ENCODE data around the gene RUSC1.

Gene RUSC1

DNA sequence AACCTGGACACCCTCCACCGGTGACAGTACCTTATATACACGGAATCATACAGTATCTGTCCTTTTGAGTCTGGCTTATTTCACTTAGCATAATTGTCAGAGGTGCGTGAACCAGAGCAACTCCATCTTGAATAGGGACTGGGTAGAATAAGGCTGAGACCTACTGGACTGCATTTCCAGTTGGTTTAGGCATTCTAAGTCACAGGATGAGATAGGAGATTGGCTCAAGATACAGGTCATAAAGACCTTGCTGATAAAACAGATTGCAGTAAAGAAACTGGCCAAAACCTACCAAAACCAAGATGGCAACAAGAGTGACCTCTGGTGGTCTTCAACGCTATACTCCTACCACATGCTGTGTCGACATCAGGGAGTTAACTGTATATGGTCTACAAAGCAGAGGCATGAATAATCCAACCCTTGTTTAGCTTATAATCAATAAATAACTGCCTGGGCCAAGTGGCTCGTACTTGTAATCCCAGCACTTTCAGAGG lies 13.4 kb upstream of the RUSC1 start:
- Histone ChIP-seq H3K4me1 (ENCODE audit: insufficient read depth, low read length) (peaks cover 38% of the 10 kb centered on the region), H3K9me3 (ENCODE audit: insufficient read depth, low read length, severe bottlenecking) (no peaks in the 10 kb centered on the region), H3K9ac (ENCODE audit: low read depth, low read length) (peak overlapping the region; percentile 73), H2AFZ (ENCODE audit: low read depth, low read length) (no peak overlapping the region; the same call in 1 of the 2 replicates), H3K36me3 (ENCODE audit: insufficient read depth, low read length) (peaks cover 23% of the 10 kb centered on the region), H4K20me1 (ENCODE audit: insufficient read depth, low read length) (peaks cover 13% of the 10 kb centered on the region; the same call in 1 of the 2 replicates), H3K79me2 (ENCODE audit: insufficient read depth, low read length) (peaks cover 36% of the 10 kb centered on the region), H3K27me3 (ENCODE audit: insufficient read depth, low read length, poor library complexity) (no peaks in the 10 kb centered on the region), H3K4me2 (ENCODE audit: insufficient read depth, low read length) (peak overlapping the region; percentile 73), H3K4me3 (ENCODE audit: low read depth in 1 of 2, low read length in 2 of 2) (no peak overlapping the region), H3K27ac (ENCODE audit: low read length) (peak overlapping the region; percentile 82)
- ATAC-seq (ENCODE audit: insufficient read depth, low read depth) = no peak
- peak; percentile 42 for DNase-seq
- TF ChIP-seq, protein P1, sequence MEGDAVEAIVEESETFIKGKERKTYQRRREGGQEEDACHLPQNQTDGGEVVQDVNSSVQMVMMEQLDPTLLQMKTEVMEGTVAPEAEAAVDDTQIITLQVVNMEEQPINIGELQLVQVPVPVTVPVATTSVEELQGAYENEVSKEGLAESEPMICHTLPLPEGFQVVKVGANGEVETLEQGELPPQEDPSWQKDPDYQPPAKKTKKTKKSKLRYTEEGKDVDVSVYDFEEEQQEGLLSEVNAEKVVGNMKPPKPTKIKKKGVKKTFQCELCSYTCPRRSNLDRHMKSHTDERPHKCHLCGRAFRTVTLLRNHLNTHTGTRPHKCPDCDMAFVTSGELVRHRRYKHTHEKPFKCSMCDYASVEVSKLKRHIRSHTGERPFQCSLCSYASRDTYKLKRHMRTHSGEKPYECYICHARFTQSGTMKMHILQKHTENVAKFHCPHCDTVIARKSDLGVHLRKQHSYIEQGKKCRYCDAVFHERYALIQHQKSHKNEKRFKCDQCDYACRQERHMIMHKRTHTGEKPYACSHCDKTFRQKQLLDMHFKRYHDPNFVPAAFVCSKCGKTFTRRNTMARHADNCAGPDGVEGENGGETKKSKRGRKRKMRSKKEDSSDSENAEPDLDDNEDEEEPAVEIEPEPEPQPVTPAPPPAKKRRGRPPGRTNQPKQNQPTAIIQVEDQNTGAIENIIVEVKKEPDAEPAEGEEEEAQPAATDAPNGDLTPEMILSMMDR (IDR thresholded peaks at IDR 0.05; ENCODE audit: borderline replicate concordance, extremely low read depth, low read length, poor library complexity, severe bottlenecking) = peak; percentile 62
- no peak for TF ChIP-seq EZH2 (IDR thresholded peaks at IDR 0.05; ENCODE audit: borderline replicate concordance, low read depth, low read length, severe bottlenecking)

DNA sequence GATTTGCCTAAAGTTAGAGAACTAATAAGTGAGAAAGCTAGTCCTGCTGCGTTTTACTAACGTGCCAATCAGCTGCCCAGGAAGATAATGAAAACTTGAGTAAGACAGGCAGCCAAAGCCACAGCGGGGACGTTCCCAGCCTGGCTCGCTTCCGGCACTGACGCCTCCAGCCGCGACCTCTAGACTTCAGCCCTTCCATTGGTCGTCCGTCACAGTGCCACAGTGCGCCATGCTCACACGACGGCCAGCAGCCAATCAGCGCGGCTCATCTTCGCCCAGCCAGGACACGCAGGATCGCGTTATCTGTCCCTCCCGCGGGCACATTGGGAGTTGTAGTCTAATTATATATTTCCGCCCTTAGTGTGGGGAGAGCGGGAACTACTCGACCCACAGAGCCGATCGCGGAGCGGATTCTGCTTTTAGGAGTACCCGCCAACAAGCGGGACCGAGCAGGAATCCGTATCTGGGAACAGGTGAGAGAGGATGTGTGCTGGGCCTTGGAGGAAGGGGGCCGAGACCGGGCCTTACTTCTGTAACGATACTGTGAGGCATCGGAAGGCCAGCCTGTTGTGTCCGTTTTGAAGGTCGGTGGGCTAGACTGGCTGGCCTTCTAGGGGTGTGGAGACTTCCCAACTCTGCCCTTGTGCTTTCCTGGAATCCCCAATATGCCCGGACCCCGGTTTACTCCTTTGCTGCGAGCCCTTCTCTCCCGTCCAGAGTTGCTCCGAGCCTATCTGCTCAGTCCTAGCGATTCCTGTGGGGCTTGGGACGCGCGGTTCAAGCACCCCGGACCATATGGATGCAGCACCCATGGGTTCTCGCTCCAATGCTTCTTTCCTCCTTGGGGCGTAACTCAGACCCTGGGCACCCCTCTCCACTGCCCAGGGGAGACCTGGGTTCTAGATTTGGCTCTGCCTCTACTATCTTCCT lies 11.9 kb upstream of the RUSC1 start, which contains the start of gene FDPS:
FDPS (plus strand) TSS at position 374 of the 930 bp plus-strand sequence. CDS start 924 bp downstream, outside the sequence.
- peak; percentile 97 for ATAC-seq (ENCODE audit: insufficient read depth, low read depth)
- peaks cover 38% of the 10 kb centered on the region for H3K36me3 ChIP-seq (ENCODE audit: insufficient read depth, low read length)
- H4K20me1 ChIP-seq (ENCODE audit: insufficient read depth, low read length) = peaks cover 22% of the 10 kb centered on the region; the same call in 1 of the 2 replicates
- H3K27me3 ChIP-seq (ENCODE audit: insufficient read depth, low read length, poor library complexity) = no peaks in the 10 kb centered on the region
- H3K27ac ChIP-seq (ENCODE audit: low read length) = peak within 1 kb of the TSS; percentile 89
- peak within 1 kb of the TSS; percentile 73 for H3K9ac ChIP-seq (ENCODE audit: low read depth, low read length)
- H3K9me3 ChIP-seq (ENCODE audit: insufficient read depth, low read length, severe bottlenecking) = no peaks in the 10 kb centered on the region
- H2AFZ ChIP-seq (ENCODE audit: low read depth, low read length) = peak within 1 kb of the TSS; percentile 73
- peaks cover 47% of the 10 kb centered on the region for H3K4me1 ChIP-seq (ENCODE audit: insufficient read depth, low read length)
- peaks cover 49% of the 10 kb centered on the region for H3K79me2 ChIP-seq (ENCODE audit: insufficient read depth, low read length)
- H3K4me3 ChIP-seq (ENCODE audit: low read depth in 1 of 2, low read length in 2 of 2) = peak within 1 kb of the TSS; percentile 56 to 75
- peak within 1 kb of the TSS; percentile 73 for H3K4me2 ChIP-seq (ENCODE audit: insufficient read depth, low read length)
- no peak for TF ChIP-seq EZH2 (IDR thresholded peaks at IDR 0.05; ENCODE audit: borderline replicate concordance, low read depth, low read length, severe bottlenecking)
- TF ChIP-seq, protein P1 (IDR thresholded peaks at IDR 0.05; ENCODE audit: borderline replicate concordance, extremely low read depth, low read length, poor library complexity, severe bottlenecking) = no peak
- DNase-seq = peak; percentile 99

DNA sequence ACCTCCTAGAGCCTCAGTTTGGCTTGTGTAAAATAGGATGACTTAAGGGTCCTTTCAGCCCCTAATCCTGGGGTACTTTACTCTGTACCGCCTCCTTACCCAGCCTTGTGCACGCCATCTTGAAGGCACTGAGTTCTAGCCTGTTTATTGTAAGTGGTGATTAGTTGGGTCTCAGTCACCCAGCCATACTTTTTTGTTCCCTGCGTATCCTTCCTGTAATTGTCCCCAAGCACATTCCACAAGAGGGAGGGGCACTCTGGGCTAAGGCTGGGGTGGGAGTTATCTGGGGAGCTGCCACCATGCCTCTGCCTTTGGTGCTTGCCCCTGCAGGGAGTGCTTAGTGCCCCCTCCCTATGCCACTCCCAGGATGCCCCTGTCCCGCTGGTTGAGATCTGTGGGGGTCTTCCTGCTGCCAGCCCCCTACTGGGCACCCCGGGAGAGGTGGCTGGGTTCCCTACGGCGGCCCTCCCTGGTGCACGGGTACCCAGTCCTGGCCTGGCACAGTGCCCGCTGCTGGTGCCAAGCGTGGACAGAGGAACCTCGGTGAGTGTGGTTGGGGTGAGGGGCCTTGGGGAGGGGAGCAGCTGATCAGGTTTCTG lies 11.2 kb upstream of the RUSC1 start:
- no peaks in the 10 kb centered on the region for H3K9me3 ChIP-seq (ENCODE audit: insufficient read depth, low read length, severe bottlenecking)
- peak overlapping the region; percentile 73 for H3K9ac ChIP-seq (ENCODE audit: low read depth, low read length)
- H3K27ac ChIP-seq (ENCODE audit: low read length) = peak overlapping the region; percentile 89
- peak overlapping the region; percentile 73 for H3K4me2 ChIP-seq (ENCODE audit: insufficient read depth, low read length)
- H3K4me3 ChIP-seq (ENCODE audit: low read depth in 1 of 2, low read length in 2 of 2) = peak overlapping the region; percentile 56 to 75
- DNase-seq (peak; percentile 33), ATAC-seq (ENCODE audit: insufficient read depth, low read depth) (no peak)
- H2AFZ ChIP-seq (ENCODE audit: low read depth, low read length) = peak overlapping the region; percentile 73
- peaks cover 47% of the 10 kb centered on the region for H3K4me1 ChIP-seq (ENCODE audit: insufficient read depth, low read length)
- H3K79me2 ChIP-seq (ENCODE audit: insufficient read depth, low read length) = peaks cover 52% of the 10 kb centered on the region
- TF ChIP-seq, protein P1 (IDR thresholded peaks at IDR 0.05; ENCODE audit: borderline replicate concordance, extremely low read depth, low read length, poor library complexity, severe bottlenecking) = no peak
- no peak for TF ChIP-seq EZH2 (IDR thresholded peaks at IDR 0.05; ENCODE audit: borderline replicate concordance, low read depth, low read length, severe bottlenecking)
- H3K36me3 ChIP-seq (ENCODE audit: insufficient read depth, low read length) = peaks cover 45% of the 10 kb centered on the region
- H4K20me1 ChIP-seq (ENCODE audit: insufficient read depth, low read length) = peaks cover 22% of the 10 kb centered on the region; the same call in 1 of the 2 replicates
- H3K27me3 ChIP-seq (ENCODE audit: insufficient read depth, low read length, poor library complexity) = no peaks in the 10 kb centered on the region

Measured in DND-41 (cell line).